B cell (primary cell): ENCODE results near the gene FNDC5. TPM values are rescaled to one million over a fixed set of nuclear protein-coding genes. Genes with fewer than 3 reads are reported as not detected.

Experiments
- ATAC-seq: fragments of 200-7000 bp; cut with Tn5 transposase; one replicate; pipeline ENCODE4 v1.10.0; 2021; ENCODE audit warnings: low read depth, mild to moderate bottlenecking, moderate number of reproducible peaks, moderate library complexity
- CTCF ChIA-PET: fragments of 350-600 bp; sonication (Branson Sonifier 250); formaldehyde crosslinking; loops from one replicate; lab custom pipeline; 2021; ENCODE audit warnings: antibody characterized with exemption, inconsistent platforms; lab: Charles Lee
- POLR2A ChIA-PET: fragments of 350-600 bp; sonication (Branson Sonifier 250); formaldehyde crosslinking; loops from one replicate; lab custom pipeline; 2021; ENCODE audit warnings: antibody characterized with exemption; lab: Charles Lee
- DNase-seq: peaks from one replicate; pipeline ENCODE4 v3.0.0; 2013
- H2AFZ ChIP-seq: 2 replicates; pipeline ENCODE4 v1.6.1; 2012; ENCODE audit warnings: mild to moderate bottlenecking, low read depth, low read length; ENCODE audit not compliant: insufficient read depth, poor library complexity, severe bottlenecking
- H3K27ac ChIP-seq, 2 donors: 1 replicate in 1 of 2; 2 replicates in 1 of 2; pipeline ENCODE4 v1.5.1; 2012 to 2013; ENCODE audit warnings: low read length in 2 of 2, mild to moderate bottlenecking in 2 of 2, moderate library complexity in 1 of 2
- H3K27me3 ChIP-seq, 4 experiments: fragments of 200-600 bp in 1 of 4; sonication (generic) in 1 of 4; replicated peaks in 1 of 4; 1 replicate in 2 of 4; 2 replicates in 2 of 4; pipeline versions ENCODE4 v1.6.1 to v1.7.0; 2013 to 2016; ENCODE audit warnings: low read length in 3 of 4, mild to moderate bottlenecking in 2 of 4, mixed read lengths in 1 of 4, moderate library complexity in 1 of 4; ENCODE audit not compliant: insufficient read depth in 4 of 4, control insufficient read depth in 3 of 4; ENCODE audit errors: control extremely low read depth in 1 of 4
- H3K36me3 ChIP-seq, 2 experiments: replicated peaks in 1 of 2; 1 replicate in 1 of 2; 2 replicates in 1 of 2; pipeline versions ENCODE4 v1.6.1 to v1.7.1; 2013; ENCODE audit warnings: low read length in 1 of 2; ENCODE audit not compliant: insufficient read depth in 2 of 2, control insufficient read depth in 1 of 2; ENCODE audit errors: control extremely low read depth in 1 of 2, extremely low read depth in 1 of 2
- H3K4me1 ChIP-seq, 2 donors: fragments of 200-600 bp in 1 of 2; sonication (generic) in 1 of 2; 1 replicate in 1 of 2; 2 replicates in 1 of 2; pipeline versions ENCODE4 v1.5.1 to v1.6.1; 2013 to 2017; ENCODE audit warnings: low read length in 2 of 2; ENCODE audit not compliant: control insufficient read depth in 2 of 2, insufficient read depth in 2 of 2
- H3K4me2 ChIP-seq: replicated peaks from 2 replicates; pipeline ENCODE3; 2012; ENCODE audit warnings: mild to moderate bottlenecking, low read depth, low read length; ENCODE audit not compliant: poor library complexity, severe bottlenecking
- H3K4me3 ChIP-seq, 5 experiments: fragments of 200-600 bp in 1 of 5; sonication (generic) in 1 of 5; 1 replicate in 3 of 5; 2 replicates in 2 of 5; pipeline versions ENCODE4 v1.5.1 to v1.7.0; 2011 to 2016; ENCODE audit warnings: low read length in 4 of 5, mild to moderate bottlenecking in 4 of 5, low read depth in 2 of 5, control low read depth in 1 of 5, moderate library complexity in 1 of 5; ENCODE audit not compliant: insufficient read depth in 1 of 5; ENCODE audit errors: control extremely low read depth in 1 of 5, extremely low read depth in 1 of 5
- H3K79me2 ChIP-seq: fragments of 200-600 bp; sonication (generic); one replicate; pipeline ENCODE4 v1.6.0; 2016; ENCODE audit warnings: low read length; ENCODE audit not compliant: control insufficient read depth, insufficient read depth
- H3K9ac ChIP-seq: fragments of 200-600 bp; sonication (generic); 2 replicates; pipeline ENCODE4 v1.6.1; 2017; ENCODE audit warnings: mild to moderate bottlenecking, low read length, moderate library complexity
- H3K9me3 ChIP-seq, 3 donors: one replicate each; pipeline versions ENCODE4 v1.6.1 to v1.7.1; 2013; ENCODE audit warnings: low read length in 2 of 3; ENCODE audit not compliant: control insufficient read depth in 2 of 3, insufficient read depth in 1 of 3; ENCODE audit errors: control extremely low read depth in 1 of 3
- H4K20me1 ChIP-seq: 2 replicates; pipeline ENCODE4 v1.6.0; 2012; ENCODE audit warnings: mild to moderate bottlenecking, low read length; ENCODE audit not compliant: insufficient read depth, control insufficient read depth, poor library complexity, severe bottlenecking
- H3K27ac Mint-ChIP-seq: one replicate; pipeline ENCODE4 v1.8.0; 2021; ENCODE audit warnings: mixed read lengths
- H3K27me3 Mint-ChIP-seq: one replicate; pipeline ENCODE4 v1.8.0; 2021; ENCODE audit warnings: mixed read lengths
- H3K4me1 Mint-ChIP-seq: one replicate; pipeline ENCODE4 v1.8.0; 2021; ENCODE audit warnings: mixed read lengths
- H3K4me3 Mint-ChIP-seq: one replicate; pipeline ENCODE4 v1.8.0; 2021; ENCODE audit warnings: mixed read lengths
- H3K9me3 Mint-ChIP-seq: one replicate; pipeline ENCODE4 v1.8.0; 2022; ENCODE audit warnings: mixed read lengths; ENCODE audit not compliant: insufficient read depth
- EZH2 ChIP-seq: IDR thresholded peaks from 2 replicates; pipeline ENCODE4 v1.6.1; 2012; ENCODE audit warnings: borderline replicate concordance, low read depth, mild to moderate bottlenecking, moderate library complexity, low read length; ENCODE audit not compliant: insufficient read depth, poor library complexity, severe bottlenecking
- WGBS: methylation state at CpG from one replicate; pipeline ENCODE4 v1.1.5; 2013; ENCODE audit warnings: missing lambda C conversion rate; ENCODE audit not compliant: insufficient coverage; 5-methylcytosine and 5-hydroxymethylcytosine counted together
- intact Hi-C: fragments of 100-400 bp; cut with micrococcal nuclease; formaldehyde crosslinking; loops from one replicate; pipeline ENCODE4 v1.10.0; 2022
- polyA minus RNA-seq: library from RNA; depleted of rRNA, polyadenylated mRNA; stranded (reverse); fragments of >200 nt; gene quantifications from 2 replicates; pipeline ENCODE4 v1.2.3, GENCODE V29; 2012
- polyA plus RNA-seq: library from polyadenylated mRNA; depleted of rRNA; stranded (reverse); fragments of >200 nt; gene quantifications from 2 replicates; pipeline ENCODE4 v1.2.3, GENCODE V29; 2012
- total RNA-seq, 2 donors: library from RNA; stranded (reverse); fragments of 120-200 nt in 1 of 2; gene quantifications; 1 replicate in 1 of 2; 2 replicates in 1 of 2; pipeline versions ENCODE4 v1.2.3 to v1.2.4, GENCODE V29; 2013 to 2022
- TF ChIP-seq, protein P1 (sequence below): fragments of 200-600 bp; IDR thresholded peaks from one replicate; pipeline ENCODE4 v1.8.0; 2022; ENCODE audit warnings: antibody characterized with exemption, mild to moderate bottlenecking

The FNDC5 gene
- total RNA-seq = 0.75 and 0.76 TPM in 2 replicates
- 4.3 TPM for total RNA-seq (2013)
- polyA plus RNA-seq = 2.0 and 2.1 TPM in 2 replicates
- 0.43 TPM in 1 of 2 replicates, not detected in the other for polyA minus RNA-seq

DNA sequence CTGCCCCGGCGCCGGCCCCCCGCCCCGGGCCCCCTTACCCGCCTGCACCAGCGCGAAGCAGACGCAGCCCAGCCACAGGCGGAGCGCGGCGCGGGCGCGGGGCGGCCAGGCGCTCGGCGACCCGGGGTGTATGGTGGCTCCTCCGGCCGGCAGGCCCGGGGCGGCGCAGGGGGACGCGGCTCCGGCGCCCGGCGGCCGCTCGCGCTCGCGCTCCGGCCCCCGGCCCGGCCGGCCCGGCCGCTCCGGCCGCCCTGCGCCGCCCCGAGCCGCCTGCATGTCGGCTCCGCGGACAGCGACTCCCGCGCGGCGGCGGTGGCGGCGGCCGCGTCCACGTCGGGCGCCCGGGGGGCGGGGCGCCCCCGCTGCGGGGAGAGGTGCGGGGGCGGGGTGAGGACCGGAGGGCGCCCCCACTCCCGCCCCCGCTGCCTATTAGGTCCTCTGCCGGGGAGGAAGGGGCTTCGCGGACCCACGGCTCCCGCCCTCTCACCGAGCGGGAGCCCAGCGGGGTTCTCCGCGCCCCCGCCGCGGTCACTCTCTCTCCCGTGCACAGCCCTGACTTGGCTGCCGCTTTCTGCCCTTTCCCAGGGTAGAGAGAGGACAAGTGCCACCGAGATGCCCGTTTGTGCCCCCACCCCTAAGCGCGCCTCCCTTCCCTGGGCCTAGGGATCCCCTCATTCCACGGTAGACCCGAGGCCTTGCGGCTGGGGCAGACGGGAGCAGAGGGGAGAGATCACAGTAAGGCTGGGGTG is at the start of gene FNDC5:
Gene FNDC5 (minus strand): TSS at position 298 of the 749 bp plus-strand sequence.
- Histone ChIP-seq H3K79me2 (no peaks in the 10 kb centered on the region), H3K4me1 (peaks cover 25 to 29% of the 10 kb centered on the region in 2 donors), H3K27me3 (peaks cover 0 to 53% (median 19%) of the 10 kb centered on the region in 4 experiments), H3K36me3 (no peaks in the 10 kb centered on the region), H4K20me1 (peaks cover 4% of the 10 kb centered on the region), H3K9me3 (peaks cover 0 to 3% (median 0%) of the 10 kb centered on the region in 3 donors), H2AFZ (peak within 1 kb of the TSS; percentile 56), H3K4me3 (peak within 1 kb of the TSS in 4 of 5 experiments; percentile 11 to 44 (median 25)), H3K9ac (peak within 1 kb of the TSS; percentile 39), H3K4me2 (peak within 1 kb of the TSS; percentile 83), H3K27ac (no peak within 1 kb of the TSS)
- under 1% methylated on average over 92 of the region's 99 CpGs for WGBS
- ChIA-PET CTCF (interaction anchor here (0.6 to 2.6 kb wide), 7 partner anchors 10 to 600 kb away, joined by 3 to 42 read pairs (median 5); partner anchors contain the start of gene BSDC1), POLR2A (no interaction called here)
- Mint-ChIP-seq H3K4me1 (peaks cover 37% of the 10 kb centered on the region), H3K27me3 (peaks cover 37% of the 10 kb centered on the region), H3K27ac (no peak within 1 kb of the TSS), H3K9me3 (no peaks in the 10 kb centered on the region), H3K4me3 (peak within 1 kb of the TSS; percentile 83)
- no peak for TF ChIP-seq EZH2
- TF ChIP-seq, protein P1, sequence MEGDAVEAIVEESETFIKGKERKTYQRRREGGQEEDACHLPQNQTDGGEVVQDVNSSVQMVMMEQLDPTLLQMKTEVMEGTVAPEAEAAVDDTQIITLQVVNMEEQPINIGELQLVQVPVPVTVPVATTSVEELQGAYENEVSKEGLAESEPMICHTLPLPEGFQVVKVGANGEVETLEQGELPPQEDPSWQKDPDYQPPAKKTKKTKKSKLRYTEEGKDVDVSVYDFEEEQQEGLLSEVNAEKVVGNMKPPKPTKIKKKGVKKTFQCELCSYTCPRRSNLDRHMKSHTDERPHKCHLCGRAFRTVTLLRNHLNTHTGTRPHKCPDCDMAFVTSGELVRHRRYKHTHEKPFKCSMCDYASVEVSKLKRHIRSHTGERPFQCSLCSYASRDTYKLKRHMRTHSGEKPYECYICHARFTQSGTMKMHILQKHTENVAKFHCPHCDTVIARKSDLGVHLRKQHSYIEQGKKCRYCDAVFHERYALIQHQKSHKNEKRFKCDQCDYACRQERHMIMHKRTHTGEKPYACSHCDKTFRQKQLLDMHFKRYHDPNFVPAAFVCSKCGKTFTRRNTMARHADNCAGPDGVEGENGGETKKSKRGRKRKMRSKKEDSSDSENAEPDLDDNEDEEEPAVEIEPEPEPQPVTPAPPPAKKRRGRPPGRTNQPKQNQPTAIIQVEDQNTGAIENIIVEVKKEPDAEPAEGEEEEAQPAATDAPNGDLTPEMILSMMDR = no peak
- peak; percentile 37 for DNase-seq
- intact Hi-C loops = loop anchor here (10.0 kb wide), 1 partner anchor 46 kb away; no protein-coding TSS in a partner anchor
- peak; percentile 14 for ATAC-seq
